IMR-90 (cell line): ENCODE data around the gene WAS. TPM values are rescaled to one million over a fixed set of nuclear protein-coding genes. Genes with fewer than 3 reads are reported as not detected.

Source experiments
- ATAC-seq: fragments of 200-7000 bp; cut with Tn5 transposase; 2 replicates; pipeline ENCODE4 v1.9.1; 2020; ENCODE audit warnings: low read depth, mild to moderate bottlenecking, moderate library complexity
- BruUV-seq: library from RNA; stranded (reverse); fragments of 400-500 nt; replicated peaks from 2 replicates; lab custom pipeline; 2021; lab: Mats Ljungman, UMichigan
- CTCF ChIA-PET: fragments of 300-600 bp; formaldehyde crosslinking; extraction: SDS; loops from one replicate; lab custom pipeline; 2021; ENCODE audit warnings: antibody characterized with exemption; lab: Yijun Ruan, JAX
- POLR2A ChIA-PET: fragments of 300-600 bp; sonication (Branson Sonifier 250); formaldehyde crosslinking; loops from one replicate; lab custom pipeline; 2022; ENCODE audit warnings: antibody characterized with exemption; ENCODE audit not compliant: unreplicated experiment; lab: Charles Lee
- DNase-seq: peaks from one replicate; pipeline ENCODE4 v3.0.0; 2013
- H2AFZ ChIP-seq: replicated peaks from 2 replicates; pipeline ENCODE3; 2013; ENCODE audit warnings: low read length, mild to moderate bottlenecking; ENCODE audit not compliant: poor library complexity
- H2AK5ac ChIP-seq: 2 replicates; pipeline ENCODE4 v1.6.1; 2013; ENCODE audit warnings: low read depth, low read length, inconsistent platforms
- H2AK9ac ChIP-seq: replicated peaks from 2 replicates; pipeline ENCODE3; 2013; ENCODE audit warnings: mild to moderate bottlenecking, low read depth, low read length, moderate library complexity; ENCODE audit not compliant: poor library complexity
- H2BK120ac ChIP-seq: 2 replicates; pipeline ENCODE4 v1.6.1; 2013; ENCODE audit warnings: low read depth, low read length, inconsistent platforms
- H2BK15ac ChIP-seq: 3 replicates; pipeline ENCODE4 v1.6.1; 2013; ENCODE audit warnings: low read depth, low read length, inconsistent platforms
- H2BK20ac ChIP-seq: 2 replicates; pipeline ENCODE4 v1.6.1; 2013; ENCODE audit warnings: low read depth, mild to moderate bottlenecking, inconsistent platforms, low read length, moderate library complexity
- H2BK5ac ChIP-seq: 2 replicates; pipeline ENCODE4 v1.6.1; 2013; ENCODE audit warnings: mild to moderate bottlenecking, low read depth, low read length, inconsistent platforms; ENCODE audit not compliant: poor library complexity, severe bottlenecking
- H3K14ac ChIP-seq: replicated peaks from 2 replicates; pipeline ENCODE4 v1.6.1; 2013; ENCODE audit warnings: low read depth, low read length, inconsistent platforms
- H3K18ac ChIP-seq: 2 replicates; pipeline ENCODE4 v1.6.1; 2013; ENCODE audit warnings: low read depth, low read length, control low read depth
- H3K23ac ChIP-seq: 2 replicates; pipeline ENCODE4 v1.6.1; 2013; ENCODE audit warnings: low read depth, low read length, inconsistent platforms
- H3K27ac ChIP-seq: 2 replicates; pipeline ENCODE4 v1.5.1; 2013; ENCODE audit warnings: mild to moderate bottlenecking, control low read depth, low read length; ENCODE audit not compliant: insufficient read depth
- H3K27me3 ChIP-seq: 2 replicates; pipeline ENCODE4 v1.6.1; 2013; ENCODE audit warnings: low read length; ENCODE audit not compliant: control insufficient read depth, insufficient read depth
- H3K36me3 ChIP-seq: 2 replicates; pipeline ENCODE4 v1.6.1; 2013; ENCODE audit warnings: low read length, mixed read lengths; ENCODE audit not compliant: control insufficient read depth, insufficient read depth
- H3K4ac ChIP-seq: 2 replicates; pipeline ENCODE4 v1.6.1; 2013; ENCODE audit warnings: low read depth, low read length, inconsistent platforms
- H3K4me1 ChIP-seq: 2 replicates; pipeline ENCODE4 v1.6.1; 2013; ENCODE audit warnings: low read length, mixed read lengths; ENCODE audit not compliant: control insufficient read depth, insufficient read depth
- H3K4me2 ChIP-seq: 2 replicates; pipeline ENCODE4 v1.6.1; 2013; ENCODE audit warnings: low read depth, mild to moderate bottlenecking, control low read depth, low read length, moderate library complexity
- H3K4me3 ChIP-seq: 2 replicates; pipeline ENCODE4 v1.5.1; 2013; ENCODE audit warnings: low read depth, mild to moderate bottlenecking, control low read depth, low read length, moderate library complexity; ENCODE audit not compliant: insufficient read depth
- H3K56ac ChIP-seq: 2 replicates; pipeline ENCODE4 v1.6.1; 2013; ENCODE audit warnings: low read length, inconsistent platforms; ENCODE audit not compliant: insufficient read depth; ENCODE audit errors: extremely low read depth
- H3K79me1 ChIP-seq, 2 experiments: 2 replicates each; pipeline ENCODE4 v1.6.1; 2013; ENCODE audit warnings: low read length in 2 of 2, inconsistent platforms in 1 of 2, low read depth in 1 of 2
- H3K9ac ChIP-seq: 2 replicates; pipeline ENCODE4 v1.6.1; 2013; ENCODE audit warnings: low read depth, low read length, control low read depth
- H3K9me1 ChIP-seq: 2 replicates; pipeline ENCODE4 v1.6.1; 2013; ENCODE audit warnings: low read length, inconsistent platforms; ENCODE audit not compliant: insufficient read depth
- H3K9me3 ChIP-seq: 2 replicates; pipeline ENCODE4 v1.6.1; 2013; ENCODE audit warnings: low read length; ENCODE audit not compliant: control insufficient read depth, insufficient read depth
- H4K20me1 ChIP-seq: 2 replicates; pipeline ENCODE4 v1.6.1; 2013; ENCODE audit warnings: low read length, inconsistent platforms; ENCODE audit not compliant: insufficient read depth
- H4K5ac ChIP-seq: 2 replicates; pipeline ENCODE4 v1.6.1; 2013; ENCODE audit warnings: mild to moderate bottlenecking, low read depth, low read length, control low read depth
- H4K8ac ChIP-seq, 2 experiments: 2 replicates each; pipeline ENCODE4 v1.6.1; 2013; ENCODE audit warnings: low read depth in 2 of 2, low read length in 2 of 2, control low read depth in 1 of 2, inconsistent platforms in 1 of 2
- H4K91ac ChIP-seq: 2 replicates; pipeline ENCODE4 v1.6.1; 2013; ENCODE audit warnings: low read depth, low read length, inconsistent platforms; ENCODE audit not compliant: insufficient read depth
- BHLHE40 ChIP-seq: fragments of 150-350 bp; IDR thresholded peaks from 2 replicates; pipeline ENCODE4 v1.6.1; 2016; ENCODE audit warnings: mild to moderate bottlenecking, low read depth, low read length
- MAFK ChIP-seq: IDR thresholded peaks from 2 replicates; pipeline ENCODE4 v1.6.1; 2012; ENCODE audit warnings: low read depth, low read length, improper control_type of control experiment
- NFE2L2 ChIP-seq: fragments of 150-350 bp; IDR thresholded peaks from 2 replicates; pipeline ENCODE4 v1.6.1; 2016; ENCODE audit warnings: low read depth, mild to moderate bottlenecking, low read length
- POLR2A ChIP-seq: IDR thresholded peaks from 2 replicates; pipeline ENCODE4 v1.6.1; 2012; ENCODE audit warnings: mild to moderate bottlenecking, low read depth, low read length
- RAD21 ChIP-seq: IDR thresholded peaks from 2 replicates; pipeline ENCODE4 v1.6.1; 2012; ENCODE audit warnings: low read length, improper control_type of control experiment
- RFX5 ChIP-seq: IDR thresholded peaks from 2 replicates; pipeline ENCODE4 v1.8.0; 2012; ENCODE audit warnings: low read depth, mild to moderate bottlenecking, low read length, moderate library complexity
- WGBS, 2 experiments: methylation state at CpG; one replicate each; pipeline versions ENCODE4 v1.1.5 to v1.1.7; 2013; ENCODE audit warnings: missing lambda C conversion rate in 2 of 2; ENCODE audit not compliant: insufficient read length in 1 of 2; ENCODE audit errors: extremely low coverage in 2 of 2; 5-methylcytosine and 5-hydroxymethylcytosine counted together
- dilution Hi-C: fragments of 300-500 bp; cut with HindIII; formaldehyde crosslinking; loops from one replicate; pipeline ENCODE4 v1.14.3; 2018; ENCODE audit warnings: low sequenced_read_pairs; ENCODE audit not compliant: unreplicated experiment
- in situ Hi-C: fragments of 300-500 bp; cut with MboI; formaldehyde crosslinking; loops from 3 replicates; pipeline ENCODE4 v1.14.3; 2019; ENCODE audit warnings: low sequenced_read_pairs, inconsistent platforms, mixed read lengths
- intact Hi-C: fragments of 100-400 bp; cut with micrococcal nuclease; formaldehyde crosslinking; loops from 2 replicates; pipeline ENCODE4 v1.10.0; 2022
- polyA plus RNA-seq, 3 experiments: library from polyadenylated mRNA; depleted of rRNA; stranded (reverse); fragments of >200 nt; gene quantifications; 2 replicates each; pipeline ENCODE4 v1.2.3, GENCODE V29; 2012; ENCODE audit warnings: low replicate concordance in 1 of 3
- total RNA-seq: library from RNA; depleted of rRNA; stranded (reverse); fragments of >200 nt; gene quantifications from 2 replicates; pipeline ENCODE4 v1.2.3, GENCODE V29; 2012
- TF ChIP-seq, protein P1 (sequence below): fragments of 150-350 bp; IDR thresholded peaks from 2 replicates; pipeline ENCODE4 v1.6.1; 2017; ENCODE audit warnings: mild to moderate bottlenecking, antibody characterized with exemption, low read length, low read depth

WAS gene
- total and polyA plus RNA-seq, 2 of the 4 experiments (the other 2 are of a cell fraction), result 0.14 TPM; not detected in 1

DNA sequence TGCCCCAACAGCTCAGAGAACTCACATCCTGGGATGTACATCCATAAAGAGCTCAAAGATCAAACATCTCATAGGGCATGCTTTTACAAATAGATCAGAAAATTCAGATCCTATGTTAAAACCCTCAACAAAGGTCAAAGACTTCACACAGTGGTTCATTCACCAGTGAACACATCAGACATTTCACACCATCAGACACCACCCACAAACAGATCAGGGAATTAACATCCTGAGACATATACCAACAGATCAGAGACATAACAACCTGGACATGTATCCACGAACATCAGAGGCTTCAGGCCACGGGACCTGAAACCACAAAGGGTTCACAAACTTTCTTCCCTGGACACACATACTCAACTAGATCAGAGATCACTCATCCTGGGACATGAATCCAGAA lies 36.4 kb downstream of the WAS start:
- no peak for TF ChIP-seq RAD21
- no peak for TF ChIP-seq BHLHE40
- no peak for TF ChIP-seq NFE2L2
- TF ChIP-seq POLR2A, result no peak
- no peak for TF ChIP-seq MAFK
- no peak for TF ChIP-seq RFX5
- TF ChIP-seq, protein P1, sequence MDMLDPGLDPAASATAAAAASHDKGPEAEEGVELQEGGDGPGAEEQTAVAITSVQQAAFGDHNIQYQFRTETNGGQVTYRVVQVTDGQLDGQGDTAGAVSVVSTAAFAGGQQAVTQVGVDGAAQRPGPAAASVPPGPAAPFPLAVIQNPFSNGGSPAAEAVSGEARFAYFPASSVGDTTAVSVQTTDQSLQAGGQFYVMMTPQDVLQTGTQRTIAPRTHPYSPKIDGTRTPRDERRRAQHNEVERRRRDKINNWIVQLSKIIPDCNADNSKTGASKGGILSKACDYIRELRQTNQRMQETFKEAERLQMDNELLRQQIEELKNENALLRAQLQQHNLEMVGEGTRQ, result no peak
- Histone ChIP-seq H2BK120ac (no peak overlapping the region), H4K20me1 (no peaks in the 10 kb centered on the region), H3K56ac (no peak overlapping the region), H4K91ac (no peak overlapping the region), H2AK5ac (no peak overlapping the region), H2AFZ (no peak overlapping the region), H2BK5ac (no peak overlapping the region), H3K18ac (no peak overlapping the region), H3K9me3 (no peaks in the 10 kb centered on the region), H3K79me1 (no peaks in the 10 kb centered on the region), H4K5ac (no peak overlapping the region), H3K4me3 (no peak overlapping the region), H3K23ac (no peak overlapping the region), H3K9me1 (no peaks in the 10 kb centered on the region), H3K9ac (no peak overlapping the region), H3K36me3 (no peaks in the 10 kb centered on the region), H3K14ac (no peak overlapping the region), H4K8ac (no peak overlapping the region), H2BK15ac (no peak overlapping the region), H3K4me2 (no peak overlapping the region), H2BK20ac (no peak overlapping the region), H3K4ac (no peak overlapping the region), H3K4me1 (no peaks in the 10 kb centered on the region), H3K27ac (no peak overlapping the region), H2AK9ac (no peak overlapping the region), H3K27me3 (peaks cover 5% of the 10 kb centered on the region; the same call in 1 of the 2 replicates)
- WGBS, 2 experiments, result no CpG with 5 or more reads among the region's 2 CpGs
- DNase-seq (no peak), ATAC-seq (no peak)
- ChIA-PET CTCF (no interaction called here), POLR2A (no interaction called here)
- no TSS peak for BruUV-seq
- dilution Hi-C loops (no loop called here), intact Hi-C loops (no loop called here), in situ Hi-C loops (no loop called here)
